ENCODE measurements around the gene CDK16.

CDK16 gene

GRCh38 chrX:47177079-47177478 is 41.4 kb upstream of the CDK16 start:
- Histone ChIP-seq H3K36me3 (ENCODE audit: insufficient read depth, low read length) (peaks cover 50% of the 10 kb centered on the region), H3K27me3 (ENCODE audit: insufficient read depth, low read length) (peaks cover 29% of the 10 kb centered on the region), H3K9me3 (ENCODE audit: low read length) (no peaks in the 10 kb centered on the region), H2AFZ (ENCODE audit: low read depth, low read length) (no peak overlapping the region), H3K4me1 (ENCODE audit: insufficient read depth, low read length) (no peaks in the 10 kb centered on the region), H3K4me3 (ENCODE audit: low read length) (no peak overlapping the region)

DNA sequence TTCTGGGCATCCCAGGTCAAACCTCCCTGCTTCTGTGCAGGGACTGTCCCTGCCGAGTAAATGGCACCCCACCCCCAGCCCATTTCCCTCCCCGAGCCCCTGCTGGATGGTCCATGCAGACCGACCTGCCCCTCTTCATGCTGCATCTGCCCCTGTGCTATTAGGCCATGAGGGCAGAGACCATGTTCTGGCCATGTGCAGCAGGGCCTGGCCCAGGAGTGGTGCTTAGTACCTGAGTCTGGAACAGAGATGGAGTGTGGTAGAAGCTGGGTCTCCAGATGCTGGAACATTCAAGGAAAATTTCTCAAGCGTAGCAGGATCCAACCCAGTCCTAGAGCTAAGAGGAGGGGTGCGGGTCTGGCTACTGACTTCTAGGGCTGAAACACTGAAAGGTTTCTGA is 40.1 kb upstream of the CDK16 start:
- Histone ChIP-seq H3K4me1 (ENCODE audit: insufficient read depth, low read length) (no peaks in the 10 kb centered on the region), H2AFZ (ENCODE audit: low read depth, low read length) (no peak overlapping the region), H3K4me3 (ENCODE audit: low read length) (no peak overlapping the region), H3K27me3 (ENCODE audit: insufficient read depth, low read length) (peaks cover 27% of the 10 kb centered on the region), H3K9me3 (ENCODE audit: low read length) (no peaks in the 10 kb centered on the region), H3K36me3 (ENCODE audit: insufficient read depth, low read length) (peaks cover 44% of the 10 kb centered on the region)

DNA sequence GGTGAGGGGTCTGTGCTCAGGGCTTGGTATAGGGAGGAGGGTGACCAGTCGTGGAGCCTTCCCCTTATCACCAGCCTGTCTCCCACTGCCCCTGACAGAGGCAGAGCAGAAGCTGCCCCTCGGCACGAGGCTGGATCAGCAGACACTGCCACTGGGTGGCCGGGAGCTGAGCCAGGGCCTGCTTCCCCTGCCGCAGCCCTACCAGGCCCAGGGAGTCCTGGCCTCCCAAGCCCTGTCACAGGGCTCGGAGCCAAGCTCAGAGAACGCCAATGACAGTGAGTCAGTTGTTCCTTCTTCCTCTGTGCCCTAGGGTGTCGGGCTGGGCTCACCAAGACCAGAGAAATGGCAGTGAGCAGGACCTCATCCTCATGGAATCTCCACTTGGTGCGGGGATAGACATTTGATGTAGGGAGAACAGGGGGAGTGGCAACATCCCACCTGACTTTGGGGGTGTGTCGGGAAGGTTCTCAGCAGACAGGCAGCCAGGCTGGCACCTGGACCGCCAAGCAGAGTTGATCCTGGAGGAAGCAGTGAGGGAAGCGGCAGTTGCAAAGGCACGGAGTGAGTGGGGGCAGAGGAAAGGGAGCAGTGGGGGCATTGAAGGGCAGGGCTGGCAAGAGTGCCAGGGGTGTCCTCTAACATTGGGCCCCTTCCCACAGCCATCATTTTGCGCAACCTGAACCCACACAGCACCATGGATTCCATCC is 39.1 kb upstream of the CDK16 start:
- no peaks in the 10 kb centered on the region for H3K4me1 ChIP-seq (ENCODE audit: insufficient read depth, low read length)
- peaks cover 41% of the 10 kb centered on the region for H3K36me3 ChIP-seq (ENCODE audit: insufficient read depth, low read length)
- peaks cover 26% of the 10 kb centered on the region for H3K27me3 ChIP-seq (ENCODE audit: insufficient read depth, low read length)
- H3K9me3 ChIP-seq (ENCODE audit: low read length): no peaks in the 10 kb centered on the region
- H3K4me3 ChIP-seq (ENCODE audit: low read length): no peak overlapping the region
- H2AFZ ChIP-seq (ENCODE audit: low read depth, low read length): no peak overlapping the region

GRCh38 chrX:47179928-47180255 is 38.6 kb upstream of the CDK16 start:
- peaks cover 26% of the 10 kb centered on the region for H3K27me3 ChIP-seq (ENCODE audit: insufficient read depth, low read length)
- no peaks in the 10 kb centered on the region for H3K9me3 ChIP-seq (ENCODE audit: low read length)
- H2AFZ ChIP-seq (ENCODE audit: low read depth, low read length): no peak overlapping the region
- H3K4me3 ChIP-seq (ENCODE audit: low read length): no peak overlapping the region
- H3K4me1 ChIP-seq (ENCODE audit: insufficient read depth, low read length): no peaks in the 10 kb centered on the region
- H3K36me3 ChIP-seq (ENCODE audit: insufficient read depth, low read length): peaks cover 46% of the 10 kb centered on the region

DNA sequence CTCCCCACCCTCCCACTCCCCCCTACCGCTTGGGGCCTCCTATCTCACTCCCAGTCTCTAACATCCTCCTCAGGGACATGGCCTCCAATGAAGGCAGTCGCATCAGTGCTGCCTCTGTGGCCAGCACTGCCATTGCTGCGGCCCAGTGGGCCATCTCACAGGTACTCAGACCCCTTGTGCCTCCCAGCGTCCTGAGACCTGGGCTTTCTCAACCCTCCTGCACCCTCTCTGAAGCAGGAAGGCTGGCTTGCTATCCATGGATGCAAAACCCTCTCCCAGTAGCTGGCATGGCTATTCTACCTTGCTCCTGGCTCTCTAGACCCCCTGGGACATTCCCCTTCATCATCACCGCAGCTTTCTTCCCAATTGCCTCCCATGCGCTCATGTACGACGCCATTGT is 38.1 kb upstream of the CDK16 start:
- Histone ChIP-seq H3K4me3 (ENCODE audit: low read length) (no peak overlapping the region), H3K27me3 (ENCODE audit: insufficient read depth, low read length) (peaks cover 26% of the 10 kb centered on the region), H3K4me1 (ENCODE audit: insufficient read depth, low read length) (no peaks in the 10 kb centered on the region), H3K36me3 (ENCODE audit: insufficient read depth, low read length) (peaks cover 47% of the 10 kb centered on the region), H2AFZ (ENCODE audit: low read depth, low read length) (no peak overlapping the region), H3K9me3 (ENCODE audit: low read length) (no peaks in the 10 kb centered on the region)

DNA sequence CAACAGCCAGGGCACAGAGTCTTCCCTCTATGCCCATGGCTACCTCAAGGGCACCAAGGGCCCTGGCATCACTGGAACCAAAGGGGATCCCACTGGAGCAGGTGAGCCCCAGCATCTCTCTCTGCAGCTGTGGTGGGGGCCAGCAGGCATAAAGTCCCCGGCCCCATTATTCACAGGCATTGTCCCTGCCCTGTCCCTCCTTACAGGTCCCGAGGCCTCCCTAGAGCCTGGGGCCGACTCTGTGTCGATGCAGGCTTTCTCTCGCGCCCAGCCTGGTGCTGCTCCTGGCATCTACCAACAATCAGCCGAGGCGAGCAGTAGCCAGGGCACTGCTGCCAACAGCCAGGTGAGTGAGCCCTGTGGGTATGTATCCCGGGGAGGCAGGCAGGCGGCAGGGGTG is 37.2 kb upstream of the CDK16 start:
- H3K9me3 ChIP-seq (ENCODE audit: low read length): no peaks in the 10 kb centered on the region
- peaks cover 49% of the 10 kb centered on the region for H3K36me3 ChIP-seq (ENCODE audit: insufficient read depth, low read length)
- no peak overlapping the region for H2AFZ ChIP-seq (ENCODE audit: low read depth, low read length)
- no peak overlapping the region for H3K4me3 ChIP-seq (ENCODE audit: low read length)
- H3K4me1 ChIP-seq (ENCODE audit: insufficient read depth, low read length): no peaks in the 10 kb centered on the region
- peaks cover 26% of the 10 kb centered on the region for H3K27me3 ChIP-seq (ENCODE audit: insufficient read depth, low read length)

DNA sequence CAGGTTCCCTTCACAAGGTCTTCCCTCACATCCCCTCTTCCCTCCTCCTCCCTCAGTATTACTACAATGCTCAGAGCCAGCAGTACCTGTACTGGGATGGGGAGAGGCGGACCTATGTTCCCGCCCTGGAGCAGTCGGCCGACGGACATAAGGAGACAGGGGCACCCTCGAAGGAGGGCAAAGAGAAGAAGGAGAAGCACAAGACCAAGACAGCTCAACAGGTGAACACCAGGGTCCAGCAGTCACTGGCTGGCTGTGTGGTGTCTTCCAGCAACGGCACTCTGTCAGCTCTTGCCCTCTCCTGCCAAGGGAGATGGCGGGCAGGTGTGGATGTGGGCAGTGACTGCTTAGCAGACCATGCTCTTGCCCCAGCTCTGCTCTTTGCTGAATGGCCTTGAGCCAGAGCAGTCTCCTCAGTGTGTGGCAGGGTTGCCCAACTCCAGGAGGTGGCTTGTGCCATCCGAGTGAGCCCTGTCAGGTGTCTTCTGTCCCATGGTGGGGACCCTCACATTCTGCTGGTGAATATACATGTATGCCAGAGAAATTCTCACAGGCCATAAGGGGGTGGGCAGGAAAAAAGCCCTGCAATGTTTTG is 36.3 kb upstream of the CDK16 start:
- H3K27me3 ChIP-seq (ENCODE audit: insufficient read depth, low read length): peaks cover 26% of the 10 kb centered on the region
- no peak overlapping the region for H2AFZ ChIP-seq (ENCODE audit: low read depth, low read length)
- peaks cover 50% of the 10 kb centered on the region for H3K36me3 ChIP-seq (ENCODE audit: insufficient read depth, low read length)

DNA sequence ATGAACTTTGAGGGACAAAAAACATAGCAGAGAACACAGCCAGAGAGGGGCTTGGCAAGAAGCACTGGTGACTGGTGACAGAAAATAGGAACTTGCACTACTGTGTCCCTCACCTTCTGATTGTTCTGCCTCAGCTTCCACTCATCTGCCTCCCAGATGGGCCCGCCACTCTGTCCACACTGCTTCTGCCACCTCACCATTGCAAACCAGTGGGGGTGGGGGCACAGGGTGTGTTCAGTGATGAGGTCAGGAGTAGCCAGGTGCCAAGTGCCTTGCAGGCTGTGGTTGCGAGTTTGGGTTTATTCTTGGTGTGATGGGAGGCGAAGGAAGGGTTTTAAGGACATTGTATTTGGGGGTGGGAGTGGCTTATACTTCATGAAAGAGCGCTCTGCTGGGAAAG is 34.0 kb upstream of the CDK16 start:
- Histone ChIP-seq H3K27me3 (ENCODE audit: insufficient read depth, low read length) (peaks cover 13% of the 10 kb centered on the region), H3K9me3 (ENCODE audit: low read length) (no peaks in the 10 kb centered on the region), H3K36me3 (ENCODE audit: insufficient read depth, low read length) (peaks cover 32% of the 10 kb centered on the region), H2AFZ (ENCODE audit: low read depth, low read length) (no peak overlapping the region), H3K4me1 (ENCODE audit: insufficient read depth, low read length) (no peaks in the 10 kb centered on the region), H3K4me3 (ENCODE audit: low read length) (no peak overlapping the region)

More for the DNA sequence above, 36.3 kb upstream of the CDK16 start:
- no peaks in the 10 kb centered on the region for H3K9me3 ChIP-seq (ENCODE audit: low read length)
- no peak overlapping the region for H3K4me3 ChIP-seq (ENCODE audit: low read length)
- H3K4me1 ChIP-seq (ENCODE audit: insufficient read depth, low read length): no peaks in the 10 kb centered on the region

- no peak overlapping the region for H2AFZ ChIP-seq (ENCODE audit: low read depth, low read length)
- no peaks in the 10 kb centered on the region for H3K4me1 ChIP-seq (ENCODE audit: insufficient read depth, low read length)
- H3K9me3 ChIP-seq (ENCODE audit: low read length): no peaks in the 10 kb centered on the region
- peaks cover 28% of the 10 kb centered on the region for H3K36me3 ChIP-seq (ENCODE audit: insufficient read depth, low read length)
- H3K27me3 ChIP-seq (ENCODE audit: insufficient read depth, low read length): peaks cover 12% of the 10 kb centered on the region
- H3K4me3 ChIP-seq (ENCODE audit: low read length): no peak overlapping the region
Observed at GRCh38 chrX:47185241-47185640, 33.2 kb upstream of the CDK16 start.

- H3K36me3 ChIP-seq (ENCODE audit: insufficient read depth, low read length): peaks cover 28% of the 10 kb centered on the region
Observed at GRCh38 chrX:47186096-47186740, 32.3 kb upstream of the CDK16 start.

GRCh38 chrX:47187106-47187677 is 31.3 kb upstream of the CDK16 start:
- Histone ChIP-seq H3K9me3 (ENCODE audit: low read length) (no peaks in the 10 kb centered on the region), H2AFZ (ENCODE audit: low read depth, low read length) (no peak overlapping the region), H3K4me3 (ENCODE audit: low read length) (no peak overlapping the region), H3K27me3 (ENCODE audit: insufficient read depth, low read length) (peaks cover 9% of the 10 kb centered on the region), H3K4me1 (ENCODE audit: insufficient read depth, low read length) (peaks cover 2% of the 10 kb centered on the region), H3K36me3 (ENCODE audit: insufficient read depth, low read length) (peaks cover 27% of the 10 kb centered on the region)

More at GRCh38 chrX:47186096-47186740, 32.3 kb upstream of the CDK16 start:
- no peaks in the 10 kb centered on the region for H3K4me1 ChIP-seq (ENCODE audit: insufficient read depth, low read length)
- H3K4me3 ChIP-seq (ENCODE audit: low read length): no peak overlapping the region
- H3K27me3 ChIP-seq (ENCODE audit: insufficient read depth, low read length): peaks cover 12% of the 10 kb centered on the region
- no peaks in the 10 kb centered on the region for H3K9me3 ChIP-seq (ENCODE audit: low read length)
- H2AFZ ChIP-seq (ENCODE audit: low read depth, low read length): no peak overlapping the region

DNA sequence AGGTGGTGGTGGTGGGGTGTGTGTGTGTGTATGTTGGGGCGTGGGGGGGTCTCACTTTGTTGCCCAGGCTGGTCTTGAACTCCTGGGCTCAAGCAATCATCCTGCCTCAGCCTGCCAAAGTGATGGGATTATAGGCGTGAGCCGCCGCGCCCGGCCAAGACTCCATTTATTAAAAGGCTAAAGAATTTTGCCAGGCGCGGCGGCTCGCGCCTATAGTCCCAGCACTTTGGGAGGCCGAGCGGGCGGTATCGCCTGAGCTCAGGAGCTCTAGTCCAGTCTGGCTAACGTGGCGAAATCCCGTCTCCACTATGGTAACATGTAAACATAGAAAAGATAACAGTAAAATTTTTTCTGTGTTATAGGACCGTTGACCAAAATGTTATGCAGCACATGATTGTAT is 28.6 kb upstream of the CDK16 start:
- Histone ChIP-seq H2AFZ (ENCODE audit: low read depth, low read length) (no peak overlapping the region), H3K4me3 (ENCODE audit: low read length) (no peak overlapping the region), H3K9me3 (ENCODE audit: low read length) (no peaks in the 10 kb centered on the region), H3K4me1 (ENCODE audit: insufficient read depth, low read length) (peaks cover 10% of the 10 kb centered on the region), H3K27me3 (ENCODE audit: insufficient read depth, low read length) (no peaks in the 10 kb centered on the region), H3K36me3 (ENCODE audit: insufficient read depth, low read length) (peaks cover 17% of the 10 kb centered on the region)

GRCh38 chrX:47190445-47191269 is 27.8 kb upstream of the CDK16 start:
- H3K9me3 ChIP-seq (ENCODE audit: low read length): no peaks in the 10 kb centered on the region
- H3K4me1 ChIP-seq (ENCODE audit: insufficient read depth, low read length): peaks cover 15% of the 10 kb centered on the region
- H3K27me3 ChIP-seq (ENCODE audit: insufficient read depth, low read length): no peaks in the 10 kb centered on the region

More at GRCh38 chrX:47190445-47191269, 27.8 kb upstream of the CDK16 start:
- Histone ChIP-seq H3K4me3 (ENCODE audit: low read length) (peak overlapping the region; percentile 50), H2AFZ (ENCODE audit: low read depth, low read length) (no peak overlapping the region), H3K36me3 (ENCODE audit: insufficient read depth, low read length) (peaks cover 16% of the 10 kb centered on the region)
